ENCODE measurements around the gene RXRB. TPM values are rescaled to one million over a fixed set of nuclear protein-coding genes. Genes with fewer than 3 reads are reported as not detected.

The RXRB gene
- total and polyA plus RNA-seq, 8 donors: 20.1 to 68.3 (median 24.6) TPM

DNA sequence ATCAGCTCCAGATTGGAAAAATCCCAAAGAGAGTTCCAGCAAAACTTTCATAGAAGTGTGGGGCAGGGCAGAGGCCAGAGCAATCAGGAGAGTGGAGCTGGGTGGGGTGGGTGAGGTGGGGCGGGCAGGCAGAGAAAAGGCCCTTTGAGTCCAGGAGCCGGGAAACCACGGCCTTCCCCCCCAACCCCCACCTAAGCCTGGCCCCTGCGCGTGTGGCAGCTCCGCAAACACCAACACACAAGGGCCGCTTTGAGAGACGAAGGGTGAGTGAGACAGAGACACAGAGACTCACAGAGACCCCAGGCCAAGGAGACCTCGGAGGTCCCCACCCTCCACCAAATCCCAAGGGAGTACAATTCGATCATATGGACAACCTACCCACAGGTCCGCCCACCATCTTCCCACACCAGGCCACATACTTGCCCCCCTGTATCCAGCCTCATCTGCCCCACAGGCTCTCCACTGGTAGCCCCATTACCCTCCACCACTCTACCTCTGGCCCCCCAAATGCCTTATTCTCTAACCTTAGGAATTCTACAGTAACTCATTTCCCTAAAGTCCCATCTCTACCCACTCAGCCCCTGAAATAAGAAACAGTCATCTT is 9.9 kb downstream of the RXRB start:
- intact Hi-C loops (cut with DNase I): no loop called here
- Histone ChIP-seq H3K9me3 (no peaks in the 10 kb centered on the region), H3K27me3 (no peaks in the 10 kb centered on the region), H3K4me3 (no peak overlapping the region), H3K36me3 (peaks cover 0 to 12% (median 6%) of the 10 kb centered on the region in 3 donors), H3K27ac (no peak overlapping the region), H3K4me1 (peaks cover 9 to 12% (median 11%) of the 10 kb centered on the region in 3 donors)
- TF ChIP-seq CTCF (IDR thresholded peaks at IDR 0.05): no peak
- no peak for FAIRE-seq
- WGBS, 2 donors: 70 to 78% methylated on average over 11 of the region's 11 CpGs
- no peak for ATAC-seq
- DNase-seq: no peak

- ATAC-seq: no peak
Observed at GRCh38 chr6:33189625-33190448, 10.6 kb downstream of the RXRB start.

GRCh38 chr6:33189164-33189563 is 11.3 kb downstream of the RXRB start:
- Histone ChIP-seq H3K36me3 (peaks cover 0 to under 1% (median 0%) of the 10 kb centered on the region in 3 donors), H3K9me3 (no peaks in the 10 kb centered on the region), H3K4me3 (no peak overlapping the region), H3K27me3 (no peaks in the 10 kb centered on the region), H3K27ac (no peak overlapping the region), H3K4me1 (peaks cover 9 to 12% (median 11%) of the 10 kb centered on the region in 3 donors)
- WGBS, 2 donors: 78 to 93% methylated on average over 8 of the region's 8 CpGs
- DNase-seq: peak in 1 of 6 donors; percentile 45
- intact Hi-C loops (cut with DNase I): no loop called here
- ATAC-seq: no peak
- FAIRE-seq: no peak
- TF ChIP-seq CTCF (IDR thresholded peaks at IDR 0.05): no peak

More at GRCh38 chr6:33189625-33190448, 10.6 kb downstream of the RXRB start:
- no peak overlapping the region for H3K27ac ChIP-seq
- H3K4me3 ChIP-seq: no peak overlapping the region
- no peak for DNase-seq
- no peak for FAIRE-seq
- intact Hi-C loops (cut with DNase I): no loop called here
- peaks cover 0 to 7% (median 0%) of the 10 kb centered on the region in 3 donors for H3K36me3 ChIP-seq
- no peak for TF ChIP-seq CTCF (IDR thresholded peaks at IDR 0.05)
- peaks cover 9 to 12% (median 11%) of the 10 kb centered on the region in 3 donors for H3K4me1 ChIP-seq
- no peaks in the 10 kb centered on the region for H3K9me3 ChIP-seq
- WGBS, 2 donors: 51 to 63% methylated on average over 7 of the region's 7 CpGs
- H3K27me3 ChIP-seq: no peaks in the 10 kb centered on the region

DNA sequence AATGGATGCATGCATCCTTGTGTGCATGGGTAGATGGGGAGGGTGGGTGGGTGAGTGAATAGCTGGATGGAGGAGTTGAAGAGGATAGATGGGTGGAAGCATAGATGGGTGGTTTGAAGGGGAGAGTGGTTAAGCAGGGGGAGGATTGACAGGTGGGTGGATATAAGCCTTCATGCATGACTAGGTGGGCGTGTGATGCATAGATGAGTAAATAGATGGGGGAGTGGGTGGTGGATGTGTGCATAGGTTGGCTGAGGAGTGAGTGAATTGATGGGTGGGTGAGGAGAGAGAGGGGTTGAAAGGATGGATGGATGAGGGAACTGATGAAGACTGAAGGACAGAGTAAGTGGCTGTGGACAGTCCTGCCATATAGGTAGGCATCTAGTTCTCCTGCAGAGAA is 12.7 kb downstream of the RXRB start:
- ATAC-seq (no peak), FAIRE-seq (no peak), DNase-seq (no peak)
- no peak overlapping the region for H3K27ac ChIP-seq
- no peaks in the 10 kb centered on the region for H3K27me3 ChIP-seq
- WGBS, 2 donors: 87 to 92% methylated on average over 1 of the region's 1 CpG
- H3K36me3 ChIP-seq: no peaks in the 10 kb centered on the region
- TF ChIP-seq CTCF (IDR thresholded peaks at IDR 0.05): no peak
- peaks cover 9 to 12% (median 11%) of the 10 kb centered on the region in 3 donors for H3K4me1 ChIP-seq
- H3K4me3 ChIP-seq: no peak overlapping the region
- intact Hi-C loops (cut with DNase I): no loop called here
- H3K9me3 ChIP-seq: no peaks in the 10 kb centered on the region
